Measurements from ENCODE around the gene EEF1A2.
"Not testable (repeated sequence)": the region's sequence is repeated elsewhere in the genome, so short reads cannot be mapped to it uniquely, and the experiment has no call there.

The EEF1A2 gene

DNA sequence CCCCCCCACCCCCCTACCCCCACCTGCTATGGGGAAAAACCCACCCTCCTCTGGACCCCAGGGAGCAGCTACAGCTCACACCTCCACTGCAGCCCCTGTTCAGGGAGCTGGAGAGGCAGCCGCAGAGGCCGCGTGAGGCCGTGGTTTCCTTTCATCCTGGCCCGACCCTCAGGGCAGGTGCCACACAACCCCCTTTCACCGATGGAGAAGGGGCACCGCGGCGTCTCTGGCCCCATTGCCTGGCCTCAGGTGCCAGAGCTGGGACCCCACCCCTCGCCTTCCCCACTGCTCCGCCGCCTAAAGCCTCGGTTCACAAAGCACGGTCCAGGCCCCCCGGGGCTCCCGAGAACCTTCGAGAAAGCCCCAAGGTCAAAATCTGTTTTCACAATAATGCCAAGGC, 14.6 kb downstream of the EEF1A2 start:
- no peak for DNase-seq

DNA sequence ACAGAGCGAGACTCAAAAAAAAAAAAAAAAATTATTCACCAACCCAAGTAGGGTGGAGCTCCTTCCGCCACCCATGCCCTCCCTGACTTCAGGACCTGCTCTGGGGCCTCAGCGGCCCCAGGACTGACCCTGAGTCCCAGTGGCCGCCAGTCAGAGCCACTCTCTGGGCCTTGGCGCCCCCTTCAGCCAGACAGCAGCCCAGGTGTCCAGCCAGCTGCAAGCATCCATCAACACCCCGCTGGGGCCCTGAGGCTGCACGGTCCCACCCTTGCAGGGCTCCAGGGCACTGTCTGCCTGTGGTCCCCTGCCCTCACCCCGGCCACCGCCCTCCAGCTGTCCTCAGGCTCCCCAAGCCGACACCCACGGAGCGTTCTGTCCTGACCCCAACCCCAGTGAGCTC, 15.0 kb downstream of the EEF1A2 start:
- DNase-seq, result no peak

- DNase-seq, result no peak
Measured at GRCh38 chr20:63482021-63482587, 16.8 kb downstream of the EEF1A2 start.

GRCh38 chr20:63481503-63481902, 17.4 kb downstream of the EEF1A2 start:
- no peak for DNase-seq

DNA sequence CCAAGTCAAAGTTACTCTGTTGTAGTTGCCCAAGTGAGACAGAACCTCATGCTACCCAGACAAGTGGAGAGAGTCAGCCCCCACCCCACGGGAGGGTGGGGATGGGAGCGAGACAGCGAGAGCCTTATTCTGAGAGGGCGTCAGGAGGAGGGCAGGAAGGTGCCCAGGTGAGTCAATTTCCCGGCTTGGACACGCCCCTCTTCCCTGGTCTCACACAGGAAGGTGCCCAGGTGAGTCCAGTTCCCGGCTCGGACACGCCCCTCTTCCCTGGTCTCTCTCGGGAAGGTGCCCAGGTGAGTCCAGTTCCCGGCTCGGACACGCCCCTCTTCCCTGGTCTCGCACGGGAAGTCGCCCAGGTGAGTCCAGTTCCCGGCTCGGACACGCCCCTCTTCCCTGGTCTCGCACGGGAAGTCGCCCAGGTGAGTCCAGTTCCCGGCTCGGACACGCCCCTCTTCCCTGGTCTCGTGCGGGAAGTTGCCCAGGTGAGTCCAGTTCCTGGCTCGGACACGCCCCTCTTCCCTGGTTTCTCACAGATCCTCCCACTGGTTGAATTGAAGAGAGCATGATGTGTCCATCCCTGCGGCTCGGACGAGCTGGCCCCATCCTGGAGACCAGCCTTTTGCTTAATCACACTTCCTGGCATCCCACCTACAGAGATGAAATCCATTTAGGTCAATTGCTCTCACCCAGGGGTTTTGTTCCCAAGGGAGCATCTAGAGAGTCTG, 19.0 kb downstream of the EEF1A2 start:
- DNase-seq, result not testable (repeated sequence)

DNA sequence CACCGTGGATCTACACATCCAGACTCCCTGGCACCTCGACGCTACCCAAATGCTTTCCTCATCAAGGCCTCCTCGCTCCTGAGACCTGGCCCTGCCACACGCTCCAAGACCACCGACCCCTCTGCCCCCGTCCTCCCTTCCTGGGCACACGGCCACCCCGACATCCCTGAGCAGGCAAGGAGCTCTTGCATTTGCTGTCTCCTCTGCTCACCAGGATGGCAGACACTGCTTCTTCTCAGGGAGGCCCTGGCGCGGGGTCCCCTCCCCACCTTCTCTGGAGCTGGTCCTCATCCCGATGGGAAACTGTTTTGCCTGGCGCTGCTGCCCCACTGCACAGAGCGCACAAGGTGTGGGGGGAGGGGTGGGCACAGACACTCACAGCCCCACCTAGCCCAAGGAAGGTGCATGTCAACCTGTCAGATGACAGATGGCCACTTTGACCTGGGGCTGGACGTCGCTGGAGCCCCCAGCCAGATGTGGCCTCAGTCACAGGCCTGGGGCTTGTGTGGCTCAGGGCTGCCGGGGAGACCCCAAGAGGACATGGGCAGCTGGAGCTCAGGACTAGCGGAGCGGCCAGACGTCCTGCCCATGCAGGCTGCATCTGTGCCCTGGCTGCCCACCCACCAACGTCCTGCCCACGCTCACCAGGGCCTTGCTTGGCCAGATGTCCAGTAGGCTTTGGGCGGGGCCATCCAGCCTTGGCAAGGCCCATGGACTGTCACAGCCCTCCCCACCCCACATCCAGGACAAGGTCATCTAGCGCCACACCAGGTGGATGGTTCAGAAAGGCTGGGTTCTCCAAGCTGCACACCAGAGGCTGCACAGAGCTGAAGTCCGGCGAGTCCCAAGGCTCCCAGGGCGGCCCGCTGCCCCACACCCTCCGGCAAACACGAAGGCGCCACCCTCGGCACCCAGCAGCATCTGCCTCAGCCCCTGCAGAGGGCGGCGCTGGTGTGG, 20.3 kb downstream of the EEF1A2 start:
- DNase-seq, result no peak

DNA sequence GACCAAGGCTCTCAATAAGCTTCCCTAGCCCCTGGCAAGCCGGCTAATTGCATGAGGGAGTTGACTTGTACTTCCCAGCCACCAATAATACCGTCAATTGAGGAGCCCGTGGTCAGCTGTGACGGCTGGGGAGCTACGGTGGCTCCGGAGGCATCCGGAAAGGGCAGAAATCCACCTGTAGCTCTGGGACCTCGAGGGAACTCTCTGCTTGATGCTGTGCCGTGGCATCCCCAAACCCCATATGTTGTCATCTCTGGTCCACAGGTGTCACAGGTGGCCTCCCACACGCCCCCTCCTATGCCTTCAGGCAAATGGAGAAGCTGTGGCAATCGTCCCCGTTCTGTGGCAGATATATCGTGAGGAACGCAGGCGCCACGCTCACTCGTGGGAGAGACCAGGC, 20.9 kb downstream of the EEF1A2 start:
- DNase-seq, result no peak

DNA sequence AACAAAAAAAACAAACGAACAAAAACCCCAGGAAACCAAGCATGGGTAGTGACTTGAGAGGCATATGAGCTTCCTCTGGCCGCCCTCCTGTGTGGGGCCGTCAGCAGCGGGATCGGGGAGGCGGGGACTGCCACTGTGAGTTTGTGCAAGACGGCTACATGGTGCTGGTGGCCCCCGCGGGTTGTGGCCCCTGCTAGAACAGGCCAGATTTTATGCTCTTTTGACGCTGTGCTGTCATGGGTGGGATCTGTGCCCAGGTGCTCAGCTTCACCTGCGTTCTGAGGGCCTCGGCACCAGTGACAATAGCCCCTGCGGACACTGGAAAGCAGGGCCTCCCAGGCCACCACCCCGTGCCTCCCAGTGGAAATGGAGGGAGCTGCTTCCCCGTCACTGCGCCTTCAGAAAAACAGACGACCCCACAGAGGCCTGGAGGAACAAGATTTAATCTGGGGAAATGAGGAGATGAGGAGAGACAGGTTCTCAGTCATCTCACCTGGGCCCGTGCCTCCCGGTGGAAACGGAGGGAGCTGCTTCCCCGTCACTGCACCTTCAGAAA, 21.7 kb downstream of the EEF1A2 start:
- DNase-seq, result no peak

- DNase-seq, result no peak
Measured at GRCh38 chr20:63475209-63475608, 23.7 kb downstream of the EEF1A2 start.

GRCh38 chr20:63473555-63474449, 25.1 kb downstream of the EEF1A2 start:
- DNase-seq, result no peak

DNA sequence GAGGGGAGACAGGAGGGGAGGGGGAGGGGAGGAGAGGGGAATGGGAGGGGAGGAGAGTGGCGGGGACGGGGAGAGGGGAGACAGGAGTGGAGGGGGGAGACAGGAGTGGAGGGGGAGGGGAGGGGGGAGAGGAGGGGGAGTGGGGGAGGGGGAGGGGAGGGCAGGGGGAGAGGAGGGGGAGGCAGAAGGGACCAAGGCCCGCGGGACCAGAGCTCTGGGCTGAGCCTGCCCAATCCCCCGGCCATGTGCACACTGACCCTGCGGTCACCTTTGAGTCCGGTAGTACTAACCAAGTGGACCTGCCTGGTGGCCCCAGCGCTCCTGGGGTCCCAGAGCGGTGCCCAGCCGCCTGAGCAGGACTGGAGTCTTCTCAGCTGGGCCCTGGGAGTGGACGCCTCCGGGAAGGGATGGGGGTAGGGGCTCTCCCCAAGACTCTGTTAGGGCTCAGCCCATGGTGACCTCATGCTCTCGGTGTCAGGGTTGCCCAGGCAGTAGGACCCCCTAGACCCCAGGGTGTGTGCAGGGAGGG, 26.0 kb downstream of the EEF1A2 start:
- DNase-seq, result no peak

- no peak for DNase-seq
Measured at GRCh38 chr20:63471981-63472831, 26.7 kb downstream of the EEF1A2 start, which contains the start of gene KCNQ2. KCNQ2 (minus strand) TSS chr20:63472655; CDS start chr20:63472463, 192 bp downstream.

GRCh38 chr20:63471717-63471980, 27.2 kb downstream of the EEF1A2 start:
- DNase-seq, result no peak

DNA sequence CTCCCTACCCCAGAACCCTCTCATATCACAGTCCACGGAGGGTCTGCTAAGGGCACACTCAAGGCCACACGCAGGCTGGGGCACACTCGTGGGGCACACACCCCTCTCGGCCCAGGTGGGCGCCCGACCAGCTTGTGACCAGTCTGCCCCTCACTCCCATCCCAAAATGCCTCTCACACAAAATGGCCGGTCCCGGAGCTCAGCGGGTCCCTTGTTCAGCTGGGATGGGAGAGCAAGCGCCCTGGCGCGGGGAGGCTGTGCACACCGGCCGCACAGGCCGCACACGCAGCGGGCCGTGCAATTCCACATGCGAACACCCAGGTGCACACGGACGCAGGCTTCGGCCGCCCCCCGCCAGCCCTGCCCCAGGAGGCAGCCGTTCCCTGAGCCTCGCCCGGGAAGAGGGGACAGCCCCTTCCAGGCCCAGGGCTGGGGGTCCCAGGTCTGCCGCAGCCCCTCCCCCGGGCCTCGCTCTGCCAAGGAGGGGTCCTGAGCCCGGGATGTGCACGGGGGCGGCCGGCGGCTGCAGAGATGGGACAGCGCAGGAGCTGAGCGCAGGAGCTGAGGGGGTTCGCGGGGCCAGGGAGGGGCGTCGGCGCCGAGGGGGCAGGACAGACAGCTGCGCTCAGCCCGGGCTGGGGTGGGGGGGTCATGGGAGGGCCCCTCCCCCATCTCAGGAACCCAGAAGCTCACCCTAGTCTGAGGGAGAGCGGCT, 27.7 kb downstream of the EEF1A2 start:
- no peak for DNase-seq

GRCh38 chr20:63470410-63470809, 28.5 kb downstream of the EEF1A2 start:
- no peak for DNase-seq

DNA sequence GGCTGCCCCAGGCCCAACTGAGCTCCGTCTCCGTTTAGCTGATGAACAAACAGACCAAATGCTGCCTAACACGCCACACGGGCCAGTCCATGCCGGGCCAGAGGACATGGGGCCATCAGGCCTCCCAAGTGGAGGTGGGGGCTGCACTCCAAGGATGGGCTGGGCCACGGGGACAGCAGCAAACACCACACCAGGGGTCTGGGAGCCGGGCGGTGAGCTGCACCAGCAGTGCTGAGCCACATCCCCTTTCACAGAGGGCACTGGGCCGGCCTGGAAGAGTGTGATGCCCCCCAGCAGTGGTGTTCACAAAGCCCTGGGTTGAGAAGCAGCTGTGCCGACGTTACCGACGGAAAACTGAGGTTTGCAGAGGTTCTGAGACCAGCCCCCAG, 29.2 kb downstream of the EEF1A2 start:
- no peak for DNase-seq

DNA sequence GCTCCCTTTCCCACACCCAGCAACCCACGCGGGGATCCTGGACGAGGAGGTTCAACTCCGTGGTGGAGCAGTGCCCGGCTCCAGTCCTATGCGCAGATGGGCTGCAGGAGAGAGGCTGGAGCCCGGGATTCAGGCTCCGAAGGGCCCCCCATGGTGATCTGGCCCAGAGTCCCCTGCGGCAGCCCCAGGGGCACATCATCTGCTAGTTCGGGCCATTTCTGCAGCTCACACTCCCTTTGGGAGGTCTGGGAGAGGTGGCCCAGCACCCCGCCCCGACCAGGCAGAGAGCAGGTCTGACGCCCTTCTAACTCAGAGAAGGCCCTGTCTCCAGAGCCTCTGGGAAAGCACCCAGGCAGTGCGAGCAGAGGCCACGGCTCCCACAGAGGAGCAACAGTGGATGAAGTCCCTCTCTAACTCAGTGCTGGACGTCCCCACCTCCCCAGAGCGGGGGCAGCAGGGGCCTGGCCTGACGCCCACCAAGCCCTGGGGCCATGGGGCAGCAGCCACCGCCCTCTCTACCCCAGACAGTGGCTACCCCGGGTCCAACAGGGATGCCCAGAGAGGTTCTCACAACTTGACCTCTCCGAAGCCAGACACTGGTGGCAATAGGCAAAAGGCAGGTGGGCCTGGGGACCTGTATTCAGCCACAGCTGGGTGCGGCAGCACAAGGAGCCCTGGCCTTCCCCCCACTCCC, 29.7 kb downstream of the EEF1A2 start:
- no peak for DNase-seq

- no peak for DNase-seq
Measured at GRCh38 chr20:63468421-63468820, 30.5 kb downstream of the EEF1A2 start.

- no peak for DNase-seq
Measured at GRCh38 chr20:63467294-63468083, 31.4 kb downstream of the EEF1A2 start.
